Fibroblast of lung (primary cell): ENCODE measurements around the gene UCN3.

Source experiments
- EZH2 ChIP-seq: IDR thresholded peaks from 2 replicates; pipeline ENCODE4 v1.5.1; 2012; ENCODE audit warnings: low read length, control low read depth, mild to moderate bottlenecking; ENCODE audit errors: missing control alignments
- TF ChIP-seq, protein P1 (sequence below), 2 donors: IDR thresholded peaks in 1 of 2; conservative IDR thresholded peaks in 1 of 2; 1 replicate in 1 of 2; 2 replicates in 1 of 2; pipeline ENCODE4 v1.5.1; 2011 to 2012; ENCODE audit warnings: low read length in 2 of 2, control low read depth in 1 of 2, inconsistent platforms in 1 of 2, low read depth in 1 of 2, mild to moderate bottlenecking in 1 of 2

- TF ChIP-seq, protein P1, sequence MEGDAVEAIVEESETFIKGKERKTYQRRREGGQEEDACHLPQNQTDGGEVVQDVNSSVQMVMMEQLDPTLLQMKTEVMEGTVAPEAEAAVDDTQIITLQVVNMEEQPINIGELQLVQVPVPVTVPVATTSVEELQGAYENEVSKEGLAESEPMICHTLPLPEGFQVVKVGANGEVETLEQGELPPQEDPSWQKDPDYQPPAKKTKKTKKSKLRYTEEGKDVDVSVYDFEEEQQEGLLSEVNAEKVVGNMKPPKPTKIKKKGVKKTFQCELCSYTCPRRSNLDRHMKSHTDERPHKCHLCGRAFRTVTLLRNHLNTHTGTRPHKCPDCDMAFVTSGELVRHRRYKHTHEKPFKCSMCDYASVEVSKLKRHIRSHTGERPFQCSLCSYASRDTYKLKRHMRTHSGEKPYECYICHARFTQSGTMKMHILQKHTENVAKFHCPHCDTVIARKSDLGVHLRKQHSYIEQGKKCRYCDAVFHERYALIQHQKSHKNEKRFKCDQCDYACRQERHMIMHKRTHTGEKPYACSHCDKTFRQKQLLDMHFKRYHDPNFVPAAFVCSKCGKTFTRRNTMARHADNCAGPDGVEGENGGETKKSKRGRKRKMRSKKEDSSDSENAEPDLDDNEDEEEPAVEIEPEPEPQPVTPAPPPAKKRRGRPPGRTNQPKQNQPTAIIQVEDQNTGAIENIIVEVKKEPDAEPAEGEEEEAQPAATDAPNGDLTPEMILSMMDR (conservative IDR thresholded peaks at IDR 0.05 in 1 of 2, IDR thresholded peaks at IDR 0.05 in 1 of 2; ENCODE audit: low read depth in 1 of 2, low read length in 2 of 2) = no peak
- TF ChIP-seq EZH2 = no peak
Measured at GRCh38 chr10:5370493-5371352, 6.0 kb downstream of the UCN3 start.
